Measurements from ENCODE around the gene GIMAP5. TPM values are rescaled to one million over a fixed set of nuclear protein-coding genes. Genes with fewer than 3 reads are reported as not detected.

GIMAP5 gene
- total and polyA plus RNA-seq, 3 donors from 2014 or later: 8.4 to 13.6 (median 10.6) TPM

DNA sequence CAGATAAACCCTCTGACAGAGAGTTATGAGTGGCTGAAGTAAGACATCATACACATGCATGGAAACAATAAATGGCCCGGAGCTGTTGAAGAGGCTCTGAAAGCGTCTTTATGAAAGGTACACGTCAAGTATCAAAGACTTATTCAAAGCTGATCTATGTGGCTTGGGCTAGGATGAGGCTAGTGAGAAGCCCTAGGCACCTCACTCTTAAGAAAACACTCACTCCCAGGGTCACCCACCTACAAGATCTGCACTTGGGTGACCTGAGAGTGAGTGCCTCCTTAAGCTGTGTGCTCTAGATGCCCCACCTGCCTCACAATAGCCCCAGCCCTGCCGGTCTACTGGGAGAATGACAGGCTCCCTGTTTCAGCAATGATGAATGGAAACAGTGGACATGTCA, 21.9 kb upstream of the GIMAP5 start:
- Histone ChIP-seq H3K4me1 (no peaks in the 10 kb centered on the region), H3K27ac (no peak overlapping the region), H3K36me3 (ENCODE audit: low read depth, missing control alignments) (no peaks in the 10 kb centered on the region)

DNA sequence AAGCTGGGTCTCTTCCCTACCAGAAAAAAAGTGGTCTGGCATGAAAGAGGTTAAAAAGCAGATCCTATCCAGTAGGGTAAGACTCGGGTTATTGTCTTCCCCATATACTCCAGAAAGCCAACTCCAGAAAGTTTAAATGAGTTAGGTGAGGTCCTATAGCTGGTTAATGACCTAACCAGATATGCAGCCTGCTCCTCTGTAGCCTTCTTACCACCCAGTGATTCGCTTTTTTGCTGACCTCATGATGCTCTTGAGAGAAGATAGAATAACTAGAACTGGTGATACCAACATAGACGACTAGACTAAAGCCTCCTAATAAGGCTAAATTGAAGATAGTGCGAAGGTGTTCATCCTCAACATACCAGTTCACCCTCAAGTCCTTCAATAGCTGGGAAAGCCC, 21.5 kb upstream of the GIMAP5 start:
- H3K27ac ChIP-seq: peak overlapping the region in 1 of 2 donors; percentile 20

More for the DNA sequence above, 21.9 kb upstream of the GIMAP5 start:
- DNase-seq: no peak
- H3K27me3 ChIP-seq: no peaks in the 10 kb centered on the region
- intact Hi-C loops (cut with DNase I; ENCODE audit: low total_unique reads): no loop called here
- 67 to 92% methylated on average over 4 of the region's 4 CpGs for WGBS, 2 donors
- H3K4me3 ChIP-seq: no peak overlapping the region
- H3K9me3 ChIP-seq: no peaks in the 10 kb centered on the region
- no peak for TF ChIP-seq POLR2A (IDR thresholded peaks at IDR 0.05)
- TF ChIP-seq, protein P1, sequence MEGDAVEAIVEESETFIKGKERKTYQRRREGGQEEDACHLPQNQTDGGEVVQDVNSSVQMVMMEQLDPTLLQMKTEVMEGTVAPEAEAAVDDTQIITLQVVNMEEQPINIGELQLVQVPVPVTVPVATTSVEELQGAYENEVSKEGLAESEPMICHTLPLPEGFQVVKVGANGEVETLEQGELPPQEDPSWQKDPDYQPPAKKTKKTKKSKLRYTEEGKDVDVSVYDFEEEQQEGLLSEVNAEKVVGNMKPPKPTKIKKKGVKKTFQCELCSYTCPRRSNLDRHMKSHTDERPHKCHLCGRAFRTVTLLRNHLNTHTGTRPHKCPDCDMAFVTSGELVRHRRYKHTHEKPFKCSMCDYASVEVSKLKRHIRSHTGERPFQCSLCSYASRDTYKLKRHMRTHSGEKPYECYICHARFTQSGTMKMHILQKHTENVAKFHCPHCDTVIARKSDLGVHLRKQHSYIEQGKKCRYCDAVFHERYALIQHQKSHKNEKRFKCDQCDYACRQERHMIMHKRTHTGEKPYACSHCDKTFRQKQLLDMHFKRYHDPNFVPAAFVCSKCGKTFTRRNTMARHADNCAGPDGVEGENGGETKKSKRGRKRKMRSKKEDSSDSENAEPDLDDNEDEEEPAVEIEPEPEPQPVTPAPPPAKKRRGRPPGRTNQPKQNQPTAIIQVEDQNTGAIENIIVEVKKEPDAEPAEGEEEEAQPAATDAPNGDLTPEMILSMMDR (IDR thresholded peaks at IDR 0.05): no peak

DNA sequence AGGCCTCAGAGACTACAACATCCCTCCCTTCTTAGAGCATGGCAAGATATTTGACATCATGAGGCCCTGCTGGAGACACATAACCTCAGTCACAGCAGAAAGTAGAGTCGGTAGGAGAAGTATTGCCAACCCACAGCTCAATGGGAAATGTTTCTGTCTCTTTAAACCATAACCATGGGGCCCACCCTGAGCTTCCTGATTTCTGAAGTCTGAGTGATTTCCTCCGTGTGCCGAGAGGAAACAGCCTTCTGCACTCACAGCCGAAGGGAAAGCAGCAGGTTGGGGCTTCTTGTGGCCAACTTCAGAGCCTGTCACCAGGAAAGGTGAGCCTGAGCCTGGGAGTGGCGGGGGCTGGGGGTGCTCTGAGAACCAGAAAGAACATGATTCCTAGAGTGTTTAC, 20.9 kb upstream of the GIMAP5 start, which contains the start of gene GIMAP1:
Gene GIMAP1, plus strand, starts transcription at position 246 of the 400 bp plus-strand sequence. CDS start 2,435 bp downstream, outside the sequence.
- WGBS, 2 donors: 34 to 54% methylated on average over 5 of the region's 5 CpGs
- DNase-seq: peak; percentile 26
- intact Hi-C loops (cut with DNase I; ENCODE audit: low total_unique reads): no loop called here

More for the DNA sequence above, 21.5 kb upstream of the GIMAP5 start:
- no peaks in the 10 kb centered on the region for H3K4me1 ChIP-seq
- H3K36me3 ChIP-seq (ENCODE audit: low read depth, missing control alignments): no peaks in the 10 kb centered on the region
- intact Hi-C loops (cut with DNase I; ENCODE audit: low total_unique reads): no loop called here
- H3K4me3 ChIP-seq: no peak overlapping the region
- no peaks in the 10 kb centered on the region for H3K27me3 ChIP-seq
- no peak for DNase-seq
- TF ChIP-seq POLR2A (IDR thresholded peaks at IDR 0.05): no peak
- TF ChIP-seq, protein P1 (IDR thresholded peaks at IDR 0.05): no peak
- WGBS, 2 donors: 63 to 68% methylated on average over 4 of the region's 4 CpGs
- H3K9me3 ChIP-seq: no peaks in the 10 kb centered on the region

DNA sequence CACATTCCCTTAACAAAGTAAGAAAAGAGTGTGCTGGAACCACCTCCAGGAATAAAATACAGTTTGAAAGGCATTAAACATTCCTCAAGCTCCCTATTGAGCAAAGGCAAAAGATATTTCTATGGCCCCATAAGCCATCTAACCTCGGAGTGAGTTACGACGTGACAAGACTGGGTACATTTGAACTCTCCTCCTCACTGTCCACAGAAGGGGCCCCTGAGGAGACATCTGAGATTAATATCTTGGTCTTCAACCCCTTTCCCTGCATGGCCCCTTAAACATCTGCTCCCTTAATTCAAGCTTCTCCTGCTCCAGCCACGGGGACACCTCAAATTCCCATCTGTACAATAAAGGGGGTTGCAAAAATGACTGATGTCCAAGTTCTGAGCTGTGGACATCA, 20.3 kb upstream of the GIMAP5 start:
- Histone ChIP-seq H3K9me3 (no peaks in the 10 kb centered on the region), H3K4me1 (no peaks in the 10 kb centered on the region), H3K27ac (peak overlapping the region in 1 of 2 donors; percentile 41), H3K4me3 (peak overlapping the region; percentile 6 to 18), H3K36me3 (ENCODE audit: low read depth, missing control alignments) (no peaks in the 10 kb centered on the region), H3K27me3 (no peaks in the 10 kb centered on the region)
- intact Hi-C loops (cut with DNase I; ENCODE audit: low total_unique reads): no loop called here
- TF ChIP-seq POLR2A (IDR thresholded peaks at IDR 0.05): no peak
- TF ChIP-seq, protein P1 (IDR thresholded peaks at IDR 0.05): no peak
- WGBS, 2 donors: 67 to 70% methylated on average over 4 of the region's 4 CpGs
- DNase-seq: no peak

More for the DNA sequence above, 20.9 kb upstream of the GIMAP5 start, which contains the start of gene GIMAP1:
- H3K4me3 ChIP-seq: peak within 1 kb of the TSS; percentile 6 to 18
- peak within 1 kb of the TSS in 1 of 2 donors; percentile 41 for H3K27ac ChIP-seq
- TF ChIP-seq POLR2A (IDR thresholded peaks at IDR 0.05): no peak
- TF ChIP-seq, protein P1 (IDR thresholded peaks at IDR 0.05): no peak
- no peaks in the 10 kb centered on the region for H3K9me3 ChIP-seq
- H3K27me3 ChIP-seq: no peaks in the 10 kb centered on the region
- no peaks in the 10 kb centered on the region for H3K36me3 ChIP-seq (ENCODE audit: low read depth, missing control alignments)
- no peaks in the 10 kb centered on the region for H3K4me1 ChIP-seq

DNA sequence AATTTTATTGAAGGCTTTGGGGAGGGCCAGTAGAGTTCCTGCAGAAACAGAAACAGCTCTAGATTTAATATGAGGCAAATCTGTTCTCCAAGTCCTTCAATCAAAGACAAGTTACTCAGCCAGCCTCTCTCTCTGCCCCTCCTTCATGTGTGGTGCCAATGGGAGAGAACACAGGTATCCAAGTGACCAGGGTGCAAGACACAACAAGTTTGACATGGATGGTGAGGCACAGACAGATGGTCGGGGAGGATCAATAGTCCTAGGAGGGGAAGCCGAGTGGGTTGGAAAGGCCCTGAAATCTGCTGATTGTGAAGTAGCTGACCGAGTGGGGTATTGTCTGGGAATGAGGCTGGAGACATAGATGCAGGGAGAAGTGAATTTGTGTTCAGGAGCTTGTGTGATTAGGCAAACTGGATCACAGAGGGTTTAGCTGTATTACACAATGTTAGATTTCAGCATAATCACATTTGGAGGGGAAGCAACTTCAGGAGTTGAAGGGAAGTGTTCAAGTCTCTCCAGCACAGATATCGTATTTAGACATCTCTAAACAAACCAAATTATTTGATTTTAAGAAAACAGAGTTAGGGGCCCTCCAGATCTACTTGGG, 19.3 kb upstream of the GIMAP5 start:
- H3K9me3 ChIP-seq: no peaks in the 10 kb centered on the region
- DNase-seq: no peak
- H3K4me3 ChIP-seq: peak overlapping the region in 1 of 2 donors; percentile 6
- no peaks in the 10 kb centered on the region for H3K36me3 ChIP-seq (ENCODE audit: low read depth, missing control alignments)
- TF ChIP-seq, protein P1 (IDR thresholded peaks at IDR 0.05): no peak
- TF ChIP-seq POLR2A (IDR thresholded peaks at IDR 0.05): no peak
- no peaks in the 10 kb centered on the region for H3K27me3 ChIP-seq
- WGBS, 2 donors: 65 to 72% methylated on average over 4 of the region's 4 CpGs
- no peaks in the 10 kb centered on the region for H3K4me1 ChIP-seq
- H3K27ac ChIP-seq: no peak overlapping the region
- intact Hi-C loops (cut with DNase I; ENCODE audit: low total_unique reads): no loop called here
